HUES6 (cell line): Measurements from ENCODE around the gene TMEM109.

ENCODE experiments used
- H3K27ac ChIP-seq: 2 replicates; pipeline ENCODE4 v1.7.0; 2013; ENCODE audit warnings: low read depth, mild to moderate bottlenecking, low read length, inconsistent platforms
- H3K27me3 ChIP-seq: 2 replicates; pipeline ENCODE4 v1.6.1; 2013; ENCODE audit warnings: low read length; ENCODE audit not compliant: control insufficient read depth, insufficient read depth
- H3K36me3 ChIP-seq: 2 replicates; pipeline ENCODE4 v1.6.1; 2013; ENCODE audit warnings: low read length; ENCODE audit not compliant: control insufficient read depth, insufficient read depth
- H3K4me1 ChIP-seq: 2 replicates; pipeline ENCODE4 v1.6.1; 2013; ENCODE audit warnings: low read length; ENCODE audit not compliant: control insufficient read depth, insufficient read depth
- H3K4me3 ChIP-seq: 2 replicates; pipeline ENCODE4 v1.5.1; 2013; ENCODE audit warnings: low read depth, low read length
- H3K9ac ChIP-seq: one replicate; pipeline ENCODE4 v1.6.1; 2013; ENCODE audit warnings: mild to moderate bottlenecking, low read length
- H3K9me3 ChIP-seq: 2 replicates; pipeline ENCODE4 v1.6.1; 2013; ENCODE audit warnings: low read depth, low read length; ENCODE audit not compliant: control insufficient read depth, insufficient read depth

TMEM109 gene

GRCh38 chr11:60929764-60930163 is 15.8 kb downstream of the TMEM109 start:
- no peak overlapping the region for H3K9ac ChIP-seq
- H3K9me3 ChIP-seq = no peaks in the 10 kb centered on the region
- no peak overlapping the region for H3K4me3 ChIP-seq
- no peak overlapping the region for H3K27ac ChIP-seq
- peaks cover 12% of the 10 kb centered on the region; the same call in 1 of the 2 replicates for H3K4me1 ChIP-seq
- H3K36me3 ChIP-seq = peaks cover 60% of the 10 kb centered on the region
- no peaks in the 10 kb centered on the region for H3K27me3 ChIP-seq

DNA sequence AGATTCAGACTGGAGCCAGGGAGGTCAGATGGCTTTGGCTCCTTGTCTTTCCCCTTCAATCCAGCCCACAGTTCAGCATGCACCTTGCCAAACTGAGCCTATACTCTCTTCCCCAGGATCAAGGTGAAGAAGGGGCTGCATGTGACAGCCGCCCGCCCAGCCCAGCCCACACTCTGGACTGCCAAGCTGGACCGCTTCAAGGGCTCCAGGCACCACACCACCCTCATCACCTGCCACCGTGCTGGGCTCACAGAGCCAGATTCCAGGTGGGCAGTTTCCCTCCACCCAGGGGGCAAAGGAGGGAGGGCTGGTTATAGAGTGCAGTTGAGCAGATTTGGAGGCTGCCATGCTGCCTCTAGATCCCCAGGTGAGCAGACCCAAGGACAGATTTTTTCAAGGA is 16.4 kb downstream of the TMEM109 start:
- no peak overlapping the region for H3K4me3 ChIP-seq
- no peaks in the 10 kb centered on the region for H3K9me3 ChIP-seq
- peaks cover 8% of the 10 kb centered on the region; the same call in 1 of the 2 replicates for H3K4me1 ChIP-seq
- no peaks in the 10 kb centered on the region for H3K27me3 ChIP-seq
- H3K27ac ChIP-seq = no peak overlapping the region
- peaks cover 63% of the 10 kb centered on the region for H3K36me3 ChIP-seq
- H3K9ac ChIP-seq = no peak overlapping the region

- Histone ChIP-seq H3K27me3 (no peaks in the 10 kb centered on the region), H3K9me3 (no peaks in the 10 kb centered on the region), H3K4me1 (peaks cover 2% of the 10 kb centered on the region; the same call in 1 of the 2 replicates), H3K27ac (no peak overlapping the region), H3K9ac (no peak overlapping the region), H3K36me3 (peaks cover 72% of the 10 kb centered on the region), H3K4me3 (no peak overlapping the region)
These were observed 18.0 kb downstream of the TMEM109 start for GRCh38 chr11:60931917-60932316.

DNA sequence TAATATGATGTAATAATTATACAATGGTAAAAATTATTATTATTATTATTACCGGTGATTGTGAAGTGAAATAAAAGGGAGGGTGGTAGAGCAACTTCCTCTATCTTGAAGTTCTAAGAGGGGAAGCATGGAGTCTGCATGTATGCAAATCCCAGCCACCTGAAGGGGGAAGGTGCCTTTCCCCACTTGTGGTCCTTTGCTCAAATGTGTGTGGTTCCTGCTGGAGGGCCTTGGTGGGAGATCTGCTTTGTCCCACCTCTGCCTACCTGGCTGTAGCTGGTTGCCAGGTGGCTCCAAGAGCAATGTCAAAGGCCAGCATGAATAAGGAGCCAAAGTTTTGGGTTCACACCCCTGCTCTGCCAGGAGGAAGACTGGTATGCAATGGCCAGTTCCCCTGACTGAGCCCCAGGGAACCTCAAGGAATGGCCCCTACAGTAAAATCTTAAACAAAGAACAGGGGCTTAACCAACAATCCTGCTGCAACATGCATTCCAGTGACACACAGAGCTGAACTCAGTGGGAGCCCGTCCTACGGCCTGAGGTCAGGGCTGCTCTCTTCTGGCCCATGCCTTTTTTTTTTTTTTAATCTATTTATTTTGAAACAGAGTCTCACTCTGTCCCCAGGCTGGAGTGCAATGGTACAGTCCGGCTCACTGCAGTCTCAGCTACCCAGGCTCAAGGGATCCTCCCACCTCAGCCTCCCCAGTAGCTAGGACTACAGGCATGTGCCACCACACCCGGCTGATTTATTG is 18.8 kb downstream of the TMEM109 start:
- no peak overlapping the region for H3K27ac ChIP-seq
- H3K9ac ChIP-seq = no peak overlapping the region

DNA sequence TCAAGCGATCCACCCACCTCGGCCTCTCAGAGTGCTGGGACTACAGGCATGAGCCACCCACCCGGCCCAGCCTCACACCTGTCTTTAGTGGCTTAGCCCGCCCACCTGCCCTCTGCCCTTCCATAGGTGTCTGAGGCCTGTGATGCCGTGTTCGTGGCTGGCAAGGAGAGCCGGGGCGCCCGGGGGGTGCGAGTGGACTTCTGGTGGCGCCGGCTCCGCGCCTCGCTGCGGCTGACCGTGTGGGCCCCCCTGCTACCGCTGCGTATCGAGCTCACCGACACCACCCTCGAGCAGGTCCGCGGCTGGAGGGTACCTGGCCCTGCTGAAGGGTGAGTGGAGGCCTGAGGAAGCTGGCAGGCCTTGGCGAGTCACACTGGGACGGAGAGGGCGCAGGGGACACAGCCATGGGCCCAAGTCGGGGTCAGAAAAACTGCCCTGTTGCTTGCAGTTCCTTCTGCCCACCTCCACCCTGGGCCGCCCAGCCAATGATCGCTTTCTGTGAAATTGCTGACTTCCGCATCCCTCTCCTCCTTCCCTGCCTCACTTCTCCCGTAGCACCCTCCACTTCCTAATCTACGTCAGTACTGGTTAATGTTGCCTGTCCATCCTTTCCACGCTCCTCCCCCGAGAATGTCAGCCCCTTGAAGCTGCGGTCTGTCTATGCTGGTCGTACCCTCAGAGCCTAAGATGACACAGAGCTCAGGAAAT is 19.6 kb downstream of the TMEM109 start:
- Histone ChIP-seq H3K27ac (no peak overlapping the region), H3K4me1 (peaks cover 2% of the 10 kb centered on the region; the same call in 1 of the 2 replicates), H3K9ac (no peak overlapping the region), H3K27me3 (no peaks in the 10 kb centered on the region), H3K9me3 (no peaks in the 10 kb centered on the region), H3K4me3 (no peak overlapping the region), H3K36me3 (peaks cover 64% of the 10 kb centered on the region)

More for the DNA sequence above, 18.8 kb downstream of the TMEM109 start:
- peaks cover 72% of the 10 kb centered on the region for H3K36me3 ChIP-seq
- H3K4me1 ChIP-seq = peaks cover 2% of the 10 kb centered on the region; the same call in 1 of the 2 replicates
- no peaks in the 10 kb centered on the region for H3K9me3 ChIP-seq
- H3K4me3 ChIP-seq = no peak overlapping the region
- no peaks in the 10 kb centered on the region for H3K27me3 ChIP-seq

DNA sequence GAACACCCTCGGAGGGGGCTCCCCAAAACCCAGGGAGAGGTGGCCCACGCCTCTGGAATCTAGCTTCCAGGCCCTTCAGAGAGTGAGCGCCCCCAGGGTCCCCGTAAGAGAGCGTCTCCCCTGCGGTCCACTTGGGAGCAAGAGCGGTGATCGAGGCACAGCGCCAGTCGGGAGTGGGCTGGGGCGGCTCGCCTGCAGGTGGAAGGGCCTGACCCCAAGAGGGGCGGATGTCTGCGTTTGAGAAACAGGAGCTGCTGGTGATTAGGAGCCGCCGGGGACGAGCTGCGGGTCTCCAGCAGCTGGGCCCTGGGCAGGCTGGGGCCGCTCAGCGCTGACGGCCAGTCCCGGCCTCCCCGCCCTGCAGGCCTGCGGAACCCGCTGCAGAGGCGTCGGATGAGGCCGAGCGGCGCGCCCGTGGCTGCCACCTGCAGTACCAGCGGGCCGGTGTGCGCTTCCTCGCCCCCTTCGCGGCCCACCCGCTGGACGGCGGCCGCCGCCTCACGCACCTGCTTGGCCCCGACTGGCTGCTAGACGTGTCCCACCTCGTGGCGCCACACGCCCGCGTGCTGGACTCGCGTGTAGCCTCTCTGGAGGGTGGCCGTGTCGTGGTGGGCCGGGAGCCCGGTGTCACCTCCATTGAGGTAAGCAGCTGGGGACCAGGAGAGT is 20.3 kb downstream of the TMEM109 start:
- H3K4me1 ChIP-seq = peaks cover 2% of the 10 kb centered on the region; the same call in 1 of the 2 replicates
- H3K27me3 ChIP-seq = no peaks in the 10 kb centered on the region
- H3K9ac ChIP-seq = no peak overlapping the region
- H3K27ac ChIP-seq = no peak overlapping the region
- H3K36me3 ChIP-seq = peaks cover 57% of the 10 kb centered on the region
- H3K4me3 ChIP-seq = no peak overlapping the region
- H3K9me3 ChIP-seq = no peaks in the 10 kb centered on the region

DNA sequence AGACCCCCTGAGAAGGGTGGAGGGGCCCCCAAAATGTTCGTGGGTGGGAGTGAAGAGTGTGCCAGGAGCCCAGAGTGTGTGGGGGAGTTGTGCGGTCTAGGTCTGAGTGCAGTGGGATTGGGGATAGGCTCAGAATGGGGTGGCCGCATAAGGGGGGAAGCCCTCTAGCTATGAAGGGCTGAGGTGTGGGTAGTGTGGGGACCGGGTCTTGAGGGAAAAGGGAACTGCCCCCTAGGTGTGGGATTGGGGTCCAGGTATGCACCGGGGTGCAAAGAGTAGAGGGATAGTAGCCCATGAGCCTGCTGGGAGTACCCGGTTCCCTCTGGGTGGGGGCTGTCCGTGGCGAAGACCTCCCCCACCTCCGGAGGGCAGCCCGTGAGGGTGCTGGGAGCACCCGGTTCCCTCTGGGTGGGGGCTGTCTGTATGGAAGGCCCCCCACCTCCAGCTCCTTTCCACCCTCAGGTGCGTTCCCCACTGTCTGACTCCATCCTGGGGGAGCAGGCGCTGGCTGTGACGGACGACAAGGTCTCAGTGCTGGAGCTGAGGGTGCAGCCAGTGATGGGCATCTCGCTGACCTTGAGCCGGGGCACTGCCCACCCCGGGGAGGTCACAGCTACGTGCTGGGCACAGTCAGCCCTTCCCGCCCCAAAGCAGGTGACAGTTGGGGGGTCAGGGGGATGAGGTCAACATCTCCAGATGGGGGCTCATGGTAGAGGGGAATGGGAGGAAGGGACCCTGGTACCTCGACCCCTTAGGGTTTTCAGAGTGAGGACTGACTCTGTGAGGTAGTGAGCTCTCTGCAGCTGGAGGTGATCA is 21.0 kb downstream of the TMEM109 start:
- Histone ChIP-seq H3K4me1 (peaks cover 2% of the 10 kb centered on the region; the same call in 1 of the 2 replicates), H3K27ac (no peak overlapping the region), H3K27me3 (no peaks in the 10 kb centered on the region), H3K36me3 (peaks cover 50% of the 10 kb centered on the region), H3K9me3 (no peaks in the 10 kb centered on the region), H3K4me3 (no peak overlapping the region), H3K9ac (no peak overlapping the region)

DNA sequence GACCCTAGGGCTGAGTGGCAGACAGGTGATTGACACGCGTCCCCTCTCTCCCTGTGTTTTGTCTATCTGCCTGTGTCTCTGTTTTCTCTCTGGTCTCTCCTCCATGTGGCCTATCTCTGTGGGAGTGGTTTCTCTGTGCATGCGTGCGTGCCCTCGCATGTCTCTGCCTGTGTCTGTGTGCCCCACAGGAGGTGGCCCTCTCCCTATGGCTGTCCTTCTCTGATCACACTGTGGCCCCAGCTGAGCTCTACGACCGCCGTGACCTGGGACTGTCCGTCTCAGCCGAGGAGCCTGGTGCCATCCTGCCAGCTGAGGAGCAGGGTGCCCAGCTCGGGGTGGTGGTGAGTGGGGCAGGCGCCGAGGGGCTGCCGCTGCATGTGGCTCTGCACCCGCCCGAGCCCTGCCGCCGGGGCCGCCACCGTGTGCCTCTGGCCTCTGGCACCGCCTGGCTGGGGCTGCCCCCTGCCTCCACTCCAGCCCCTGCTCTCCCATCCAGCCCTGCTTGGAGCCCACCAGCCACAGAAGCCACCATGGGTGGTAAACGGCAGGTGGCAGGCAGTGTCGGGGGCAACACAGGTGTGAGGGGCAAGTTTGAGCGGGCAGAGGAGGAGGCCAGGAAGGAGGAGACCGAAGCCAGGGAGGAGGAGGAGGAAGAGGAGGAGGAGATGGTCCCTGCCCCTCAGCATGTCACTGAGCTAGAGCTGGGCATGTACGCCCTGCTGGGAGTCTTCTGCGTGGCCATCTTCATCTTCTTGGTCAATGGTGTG is 21.9 kb downstream of the TMEM109 start:
- Histone ChIP-seq H3K4me1 (peaks cover 2% of the 10 kb centered on the region; the same call in 1 of the 2 replicates), H3K36me3 (peaks cover 41% of the 10 kb centered on the region), H3K9me3 (no peaks in the 10 kb centered on the region), H3K27me3 (no peaks in the 10 kb centered on the region), H3K4me3 (no peak overlapping the region), H3K9ac (no peak overlapping the region), H3K27ac (no peak overlapping the region)

DNA sequence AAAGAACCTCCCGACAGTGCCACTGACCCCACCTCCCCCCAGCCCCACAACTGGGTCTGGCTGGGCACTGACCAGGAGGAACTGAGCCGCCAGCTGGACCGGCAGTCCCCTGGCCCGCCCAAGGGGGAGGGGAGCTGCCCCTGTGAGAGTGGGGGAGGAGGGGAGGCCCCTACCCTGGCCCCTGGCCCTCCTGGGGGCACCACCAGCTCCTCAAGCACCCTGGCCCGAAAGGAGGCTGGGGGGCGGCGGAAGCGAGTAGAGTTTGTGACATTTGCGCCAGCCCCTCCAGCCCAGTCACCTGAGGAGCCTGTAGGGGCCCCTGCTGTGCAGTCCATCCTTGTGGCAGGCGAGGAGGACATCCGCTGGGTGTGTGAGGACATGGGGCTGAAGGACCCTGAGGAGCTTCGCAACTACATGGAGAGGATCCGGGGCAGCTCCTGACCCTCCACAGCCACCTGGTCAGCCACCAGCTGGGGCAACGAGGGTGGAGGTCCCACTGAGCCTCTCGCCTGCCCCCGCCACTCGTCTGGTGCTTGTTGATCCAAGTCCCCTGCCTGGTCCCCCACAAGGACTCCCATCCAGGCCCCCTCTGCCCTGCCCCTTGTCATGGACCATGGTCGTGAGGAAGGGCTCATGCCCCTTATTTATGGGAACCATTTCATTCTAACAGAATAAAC is 22.6 kb downstream of the TMEM109 start:
- Histone ChIP-seq H3K4me3 (no peak overlapping the region), H3K27ac (no peak overlapping the region), H3K36me3 (peaks cover 34% of the 10 kb centered on the region), H3K9ac (no peak overlapping the region), H3K27me3 (no peaks in the 10 kb centered on the region), H3K4me1 (peaks cover 2% of the 10 kb centered on the region; the same call in 1 of the 2 replicates), H3K9me3 (no peaks in the 10 kb centered on the region)
